CD4-positive, alpha-beta T cell (primary cell): Measurements from ENCODE around the gene TAF4B. TPM values are rescaled to one million over a fixed set of nuclear protein-coding genes. Genes with fewer than 3 reads are reported as not detected.

ENCODE experiments used
- ATAC-seq: fragments of 200-7000 bp; cut with Tn5 transposase; one replicate; pipeline ENCODE4 v1.10.0; 2022; ENCODE audit warnings: mild to moderate bottlenecking; ENCODE audit not compliant: poor library complexity
- CTCF ChIA-PET: fragments of 350-600 bp; sonication (Branson Sonifier 250); formaldehyde crosslinking; loops from one replicate; lab custom pipeline; 2021; ENCODE audit warnings: antibody characterized with exemption, inconsistent platforms; lab: Charles Lee
- POLR2A ChIA-PET: fragments of 350-600 bp; sonication (Branson Sonifier 250); formaldehyde crosslinking; loops from one replicate; lab custom pipeline; 2021; ENCODE audit warnings: antibody characterized with exemption, inconsistent platforms; lab: Charles Lee
- DNase-seq, 14 experiments: peaks; one replicate each; pipeline ENCODE4 v3.0.0-alpha.2; 2013 to 2020; ENCODE audit warnings: mixed read lengths in 2 of 14
- H3K27ac ChIP-seq, 2 donors: one replicate each; pipeline versions ENCODE4 v1.5.1 to v1.7.0; 2013; ENCODE audit warnings: low read length in 2 of 2, low read depth in 1 of 2, mild to moderate bottlenecking in 1 of 2
- H3K27me3 ChIP-seq, 2 experiments: 1 replicate in 1 of 2; 2 replicates in 1 of 2; pipeline versions ENCODE4 v1.6.1 to v1.7.0; 2013; ENCODE audit warnings: low read length in 2 of 2, control low read depth in 1 of 2, mild to moderate bottlenecking in 1 of 2, moderate library complexity in 1 of 2; ENCODE audit not compliant: insufficient read depth in 2 of 2, control insufficient read depth in 1 of 2
- H3K36me3 ChIP-seq: one replicate; pipeline ENCODE4 v1.6.1; 2013; ENCODE audit warnings: low read length, control low read depth; ENCODE audit not compliant: insufficient read depth
- H3K4me1 ChIP-seq: one replicate; pipeline ENCODE4 v1.6.1; 2013; ENCODE audit warnings: low read length, control low read depth; ENCODE audit not compliant: insufficient read depth
- H3K4me3 ChIP-seq: one replicate; pipeline ENCODE4 v1.5.1; 2013; ENCODE audit warnings: mild to moderate bottlenecking, low read length, moderate library complexity
- H3K9me3 ChIP-seq, 2 experiments: 1 replicate in 1 of 2; 2 replicates in 1 of 2; pipeline versions ENCODE4 v1.6.1 to v1.7.0; 2013; ENCODE audit warnings: low read length in 2 of 2, mild to moderate bottlenecking in 2 of 2, control low read depth in 1 of 2, moderate library complexity in 1 of 2; ENCODE audit not compliant: control insufficient read depth in 1 of 2, insufficient read depth in 1 of 2
- H3K27ac Mint-ChIP-seq: one replicate; pipeline ENCODE4 v1.8.0; 2020; ENCODE audit warnings: mixed read lengths
- H3K27me3 Mint-ChIP-seq: one replicate; pipeline ENCODE4 v1.8.0; 2021; ENCODE audit warnings: mixed read lengths
- H3K36me3 Mint-ChIP-seq: one replicate; pipeline ENCODE4 v1.8.0; 2021; ENCODE audit warnings: low read depth, mixed read lengths
- H3K4me1 Mint-ChIP-seq: one replicate; pipeline ENCODE4 v1.8.0; 2021; ENCODE audit warnings: low read depth, mixed read lengths
- H3K4me3 Mint-ChIP-seq: one replicate; pipeline ENCODE4 v1.8.0; 2020; ENCODE audit warnings: mild to moderate bottlenecking, mixed read lengths
- H3K9me3 Mint-ChIP-seq: one replicate; pipeline ENCODE4 v1.8.0; 2020; ENCODE audit warnings: mixed read lengths
- intact Hi-C, 2 experiments: fragments of 100-400 bp; cut with DNase I in 1 of 2; cut with micrococcal nuclease in 1 of 2; formaldehyde crosslinking; loops; one replicate each; pipeline versions ENCODE4 v1.15.1 to v1.9.0; 2023 to 2025; cut with DNase I, micrococcal nuclease
- total RNA-seq, 174 experiments: library from RNA in 2 of 174; stranded (reverse) in 2 of 174; gene quantifications; one replicate each; pipeline ENCODE4 v1.2.3 and lab custom pipeline; 2021 to 2026
- TF ChIP-seq, protein P1 (sequence below): fragments of 200-600 bp; IDR thresholded peaks from one replicate; pipeline ENCODE4 v1.8.0; 2022; ENCODE audit warnings: antibody characterized with exemption, mild to moderate bottlenecking

Gene TAF4B
- total RNA-seq, 2 experiments from 2014 or later, result 13.7 to 14.1 TPM

DNA sequence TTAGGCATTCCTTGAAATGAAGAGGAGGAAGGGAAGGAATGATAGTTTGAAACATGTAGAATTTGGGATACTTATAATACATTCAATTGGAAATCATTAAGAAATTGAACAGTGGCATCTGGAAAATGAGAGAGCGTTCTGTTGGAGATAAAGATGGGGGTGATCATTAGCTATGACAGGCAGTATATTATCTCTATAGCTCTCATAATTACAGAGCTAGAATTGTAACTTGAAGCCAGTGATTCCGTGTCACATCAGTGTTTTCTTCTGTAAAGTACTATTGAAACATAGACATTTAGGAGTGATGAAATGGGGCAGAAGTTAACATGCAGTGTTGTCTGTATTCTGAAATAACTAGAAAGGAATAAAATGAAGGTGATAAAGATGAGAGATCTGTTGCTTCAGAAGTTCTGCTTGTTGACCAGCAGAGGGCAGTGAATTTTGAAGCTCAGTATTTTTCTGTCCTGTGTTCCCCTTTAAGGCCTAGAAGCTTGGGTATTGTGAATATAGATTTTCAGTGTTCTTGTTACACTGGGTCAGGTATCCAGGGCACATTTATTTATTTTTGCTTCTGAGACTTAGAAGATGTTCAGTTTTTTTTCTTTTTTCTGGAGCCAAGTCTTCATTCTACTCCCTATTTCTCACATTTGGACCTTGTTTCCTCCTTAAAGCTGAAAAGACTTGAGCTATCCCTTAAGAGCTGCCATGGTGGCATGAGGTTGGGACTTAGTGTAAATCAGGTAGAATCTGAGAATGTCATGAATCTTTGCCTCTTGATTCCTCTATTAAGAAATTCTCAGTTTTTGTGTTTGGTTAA lies 157.4 kb downstream of the TAF4B start:
- POLR2A ChIA-PET, result interaction anchor here (0.6 kb wide), 1 partner anchor 10 kb away, joined by 4 read pairs; no protein-coding TSS in a partner anchor
- Mint-ChIP-seq H3K27me3 (no peaks in the 10 kb centered on the region), H3K4me1 (no peaks in the 10 kb centered on the region), H3K4me3 (no peak overlapping the region), H3K27ac (no peak overlapping the region), H3K9me3 (no peaks in the 10 kb centered on the region), H3K36me3 (peaks cover 13% of the 10 kb centered on the region)
- H3K9me3 ChIP-seq, result no peaks in the 10 kb centered on the region
- DNase-seq, result peak in 4 of 14 experiments; percentile 6 to 52 (median 36)
- intact Hi-C loops, result loop anchor here in 1 of 2 experiments (5.0 kb wide), 1 partner anchor 264 kb away; no protein-coding TSS in a partner anchor
- H3K27me3 ChIP-seq, result no peaks in the 10 kb centered on the region
- no peak for ATAC-seq
- no peak overlapping the region for H3K4me3 ChIP-seq
- H3K4me1 ChIP-seq, result no peaks in the 10 kb centered on the region
- no peak overlapping the region for H3K27ac ChIP-seq
- TF ChIP-seq, protein P1, sequence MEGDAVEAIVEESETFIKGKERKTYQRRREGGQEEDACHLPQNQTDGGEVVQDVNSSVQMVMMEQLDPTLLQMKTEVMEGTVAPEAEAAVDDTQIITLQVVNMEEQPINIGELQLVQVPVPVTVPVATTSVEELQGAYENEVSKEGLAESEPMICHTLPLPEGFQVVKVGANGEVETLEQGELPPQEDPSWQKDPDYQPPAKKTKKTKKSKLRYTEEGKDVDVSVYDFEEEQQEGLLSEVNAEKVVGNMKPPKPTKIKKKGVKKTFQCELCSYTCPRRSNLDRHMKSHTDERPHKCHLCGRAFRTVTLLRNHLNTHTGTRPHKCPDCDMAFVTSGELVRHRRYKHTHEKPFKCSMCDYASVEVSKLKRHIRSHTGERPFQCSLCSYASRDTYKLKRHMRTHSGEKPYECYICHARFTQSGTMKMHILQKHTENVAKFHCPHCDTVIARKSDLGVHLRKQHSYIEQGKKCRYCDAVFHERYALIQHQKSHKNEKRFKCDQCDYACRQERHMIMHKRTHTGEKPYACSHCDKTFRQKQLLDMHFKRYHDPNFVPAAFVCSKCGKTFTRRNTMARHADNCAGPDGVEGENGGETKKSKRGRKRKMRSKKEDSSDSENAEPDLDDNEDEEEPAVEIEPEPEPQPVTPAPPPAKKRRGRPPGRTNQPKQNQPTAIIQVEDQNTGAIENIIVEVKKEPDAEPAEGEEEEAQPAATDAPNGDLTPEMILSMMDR, result peak; percentile 79
- no peaks in the 10 kb centered on the region for H3K36me3 ChIP-seq
- CTCF ChIA-PET, result interaction anchor here (1.1 to 1.2 kb wide), 2 partner anchors 13 to 30 kb away, joined by 4 to 6 read pairs; no protein-coding TSS in a partner anchor

DNA sequence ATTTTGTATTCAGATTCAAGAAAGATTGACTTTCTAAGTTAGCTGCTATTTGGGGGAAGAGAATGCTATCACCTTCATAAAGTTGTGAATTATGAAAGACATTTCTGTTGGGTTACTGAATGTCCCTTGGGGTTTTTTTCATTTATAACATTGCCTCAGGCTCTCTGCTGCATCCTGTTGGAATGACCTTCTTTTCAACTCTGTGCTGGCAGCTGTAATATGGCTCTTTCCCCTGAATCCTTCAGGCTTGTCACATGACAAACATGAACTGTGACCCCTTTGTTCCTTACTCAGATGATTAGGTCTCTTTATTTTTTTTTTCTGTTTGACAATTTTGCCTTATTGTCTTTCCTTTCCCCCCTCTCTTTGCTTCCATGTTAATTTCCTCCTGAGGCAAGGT lies 159.8 kb downstream of the TAF4B start:
- no peak overlapping the region for H3K4me3 Mint-ChIP-seq
- intact Hi-C loops, result loop anchor here in 1 of 2 experiments (5.0 kb wide), 1 partner anchor 46 kb away; no protein-coding TSS in a partner anchor

DNA sequence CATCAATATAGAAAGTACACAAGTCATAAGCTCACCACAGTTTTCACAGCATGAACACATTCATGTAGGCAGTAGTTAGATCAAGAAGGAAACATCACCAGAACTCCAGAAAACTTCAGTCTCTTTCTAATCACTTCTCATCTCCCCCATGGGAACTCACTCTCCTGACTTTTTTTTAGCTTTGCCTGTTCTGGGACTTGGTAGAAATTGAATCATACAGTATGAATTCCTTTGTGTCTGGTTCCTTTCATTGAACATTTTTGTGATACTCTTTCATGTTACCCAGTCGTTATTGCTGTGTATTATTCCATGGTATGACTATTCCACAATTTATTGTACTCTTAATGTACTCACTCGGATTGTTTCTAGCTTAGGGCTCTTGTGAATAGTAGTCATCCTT lies 160.2 kb downstream of the TAF4B start:
- Histone ChIP-seq H3K27me3 (no peaks in the 10 kb centered on the region), H3K36me3 (peaks cover 10% of the 10 kb centered on the region), H3K4me1 (no peaks in the 10 kb centered on the region), H3K9me3 (no peaks in the 10 kb centered on the region), H3K4me3 (no peak overlapping the region), H3K27ac (no peak overlapping the region)
- peaks cover 36% of the 10 kb centered on the region for H3K36me3 Mint-ChIP-seq
- ChIA-PET POLR2A (no interaction called here), CTCF (no interaction called here)
- H3K27me3 Mint-ChIP-seq, result no peaks in the 10 kb centered on the region
- no peak overlapping the region for H3K27ac Mint-ChIP-seq
- DNase-seq, result no peak
- intact Hi-C loops, result loop anchor here in 1 of 2 experiments (5.0 kb wide), 1 partner anchor 46 kb away; no protein-coding TSS in a partner anchor
- ATAC-seq, result no peak
- TF ChIP-seq, protein P1, result no peak
- H3K9me3 Mint-ChIP-seq, result no peaks in the 10 kb centered on the region
- H3K4me3 Mint-ChIP-seq, result no peak overlapping the region
- H3K4me1 Mint-ChIP-seq, result no peaks in the 10 kb centered on the region

More for the DNA sequence above, 159.8 kb downstream of the TAF4B start:
- Histone ChIP-seq H3K27ac (no peak overlapping the region), H3K27me3 (no peaks in the 10 kb centered on the region), H3K9me3 (no peaks in the 10 kb centered on the region), H3K4me1 (no peaks in the 10 kb centered on the region), H3K36me3 (peaks cover 10% of the 10 kb centered on the region), H3K4me3 (no peak overlapping the region)
- Mint-ChIP-seq H3K4me1 (no peaks in the 10 kb centered on the region), H3K9me3 (no peaks in the 10 kb centered on the region), H3K27ac (no peak overlapping the region), H3K36me3 (peaks cover 31% of the 10 kb centered on the region), H3K27me3 (no peaks in the 10 kb centered on the region)
- CTCF ChIA-PET, result no interaction called here
- TF ChIP-seq, protein P1, result no peak
- POLR2A ChIA-PET, result no interaction called here
- DNase-seq (no peak), ATAC-seq (no peak)
